H9 (cell line): ENCODE measurements around the gene USP8. TPM values are rescaled to one million over a fixed set of nuclear protein-coding genes. Genes with fewer than 3 reads are reported as not detected.

Source experiments
- DNase-seq: peaks from one replicate; pipeline ENCODE4 v3.0.0-alpha.2; 2017
- H2AFZ ChIP-seq: one replicate; pipeline ENCODE4 v1.6.1; 2013; ENCODE audit warnings: mild to moderate bottlenecking, low read length, control low read depth, moderate library complexity
- H2AK5ac ChIP-seq: 2 replicates; pipeline ENCODE4 v1.6.1; 2013; ENCODE audit warnings: low read length, control low read depth, mixed read lengths; ENCODE audit not compliant: insufficient read length
- H2BK120ac ChIP-seq: one replicate; pipeline ENCODE4 v1.6.1; 2013; ENCODE audit warnings: low read depth, mild to moderate bottlenecking, low read length, control low read depth, inconsistent platforms; ENCODE audit not compliant: poor library complexity, severe bottlenecking
- H2BK12ac ChIP-seq: 2 replicates; pipeline ENCODE4 v1.6.1; 2013; ENCODE audit warnings: low read length, control low read depth, mixed read lengths, low read depth; ENCODE audit not compliant: insufficient read length
- H2BK15ac ChIP-seq: 2 replicates; pipeline ENCODE4 v1.6.1; 2013; ENCODE audit warnings: low read depth, low read length, control low read depth
- H2BK20ac ChIP-seq: one replicate; pipeline ENCODE4 v1.6.1; 2013; ENCODE audit warnings: low read depth, mild to moderate bottlenecking, low read length, control low read depth, inconsistent platforms; ENCODE audit not compliant: poor library complexity, severe bottlenecking
- H2BK5ac ChIP-seq: 2 replicates; pipeline ENCODE4 v1.6.1; 2013; ENCODE audit warnings: low read length, control low read depth, mixed read lengths; ENCODE audit not compliant: insufficient read length
- H3K14ac ChIP-seq: 2 replicates; pipeline ENCODE4 v1.6.1; 2013; ENCODE audit warnings: low read length, control low read depth; ENCODE audit not compliant: insufficient read depth
- H3K18ac ChIP-seq: 2 replicates; pipeline ENCODE4 v1.6.1; 2013; ENCODE audit warnings: low read depth, mild to moderate bottlenecking, mixed read lengths, low read length, control low read depth; ENCODE audit not compliant: insufficient read length
- H3K23ac ChIP-seq: 2 replicates; pipeline ENCODE4 v1.6.1; 2013; ENCODE audit warnings: low read length, control low read depth, mixed read lengths, low read depth; ENCODE audit not compliant: insufficient read length
- H3K23me2 ChIP-seq: 2 replicates; pipeline ENCODE4 v1.6.1; 2013; ENCODE audit warnings: low read depth, mild to moderate bottlenecking, mixed read lengths, low read length, control low read depth; ENCODE audit not compliant: insufficient read length, poor library complexity, severe bottlenecking
- H3K27ac ChIP-seq: 2 replicates; pipeline ENCODE4 v1.5.1; 2013; ENCODE audit warnings: low read length, control low read depth, mixed read lengths, low read depth; ENCODE audit not compliant: insufficient read length
- H3K27me3 ChIP-seq: 2 replicates; pipeline ENCODE4 v1.6.1; 2013; ENCODE audit warnings: low read length, control low read depth, inconsistent platforms; ENCODE audit not compliant: insufficient read depth
- H3K4ac ChIP-seq: 2 replicates; pipeline ENCODE4 v1.6.1; 2013; ENCODE audit warnings: low read depth, mild to moderate bottlenecking, control low read depth, inconsistent platforms, low read length, moderate library complexity
- H3K4me1 ChIP-seq: 2 replicates; pipeline ENCODE4 v1.6.1; 2013; ENCODE audit warnings: low read length, control low read depth, inconsistent platforms; ENCODE audit not compliant: insufficient read depth
- H3K4me2 ChIP-seq: 2 replicates; pipeline ENCODE4 v1.6.1; 2013; ENCODE audit warnings: low read length, control low read depth, mixed read lengths; ENCODE audit not compliant: insufficient read length, insufficient read depth
- H3K56ac ChIP-seq: 2 replicates; pipeline ENCODE4 v1.6.1; 2013; ENCODE audit warnings: low read depth, mild to moderate bottlenecking, mixed read lengths, low read length, control low read depth; ENCODE audit not compliant: insufficient read length
- H3K79me1 ChIP-seq: 2 replicates; pipeline ENCODE4 v1.6.1; 2013; ENCODE audit warnings: low read depth, mild to moderate bottlenecking, moderate library complexity, low read length, control low read depth, inconsistent platforms; ENCODE audit not compliant: insufficient read depth, poor library complexity, severe bottlenecking
- H3K79me2 ChIP-seq: 2 replicates; pipeline ENCODE4 v1.6.1; 2013; ENCODE audit warnings: low read length, control low read depth, inconsistent platforms; ENCODE audit not compliant: insufficient read depth
- H3K9ac ChIP-seq: 2 replicates; pipeline ENCODE4 v1.6.1; 2013; ENCODE audit warnings: low read length, control low read depth, mixed read lengths; ENCODE audit not compliant: insufficient read length; ENCODE audit errors: extremely low read depth
- H3K9me3 ChIP-seq: one replicate; pipeline ENCODE4 v1.6.1; 2013; ENCODE audit warnings: low read depth, low read length, inconsistent platforms; ENCODE audit not compliant: control insufficient read depth
- H3T11ph ChIP-seq: one replicate; pipeline ENCODE4 v1.6.1; 2013; ENCODE audit warnings: mild to moderate bottlenecking, low read length, control low read depth, inconsistent platforms
- H4K20me1 ChIP-seq: one replicate; pipeline ENCODE4 v1.6.1; 2013; ENCODE audit not compliant: control insufficient read depth, insufficient read length, insufficient read depth
- H4K5ac ChIP-seq: 2 replicates; pipeline ENCODE4 v1.6.1; 2013; ENCODE audit warnings: low read depth, mild to moderate bottlenecking, mixed read lengths, low read length, control low read depth; ENCODE audit not compliant: insufficient read length
- H4K8ac ChIP-seq: replicated peaks from 2 replicates; pipeline ENCODE4 v1.6.1; 2013; ENCODE audit warnings: low read length, control low read depth, mixed read lengths, low read depth; ENCODE audit not compliant: insufficient read length
- H4K91ac ChIP-seq: 2 replicates; pipeline ENCODE4 v1.6.1; 2013; ENCODE audit warnings: low read depth, mild to moderate bottlenecking, moderate library complexity, mixed read lengths, low read length, control low read depth; ENCODE audit not compliant: insufficient read length
- H3K27ac Mint-ChIP-seq, 3 experiments: 2 replicates in 2 of 3; 3 replicates in 1 of 3; pipeline ENCODE4 v1.8.0; 2020 to 2021; ENCODE audit warnings: mixed read lengths in 3 of 3, mild to moderate bottlenecking in 1 of 3, moderate library complexity in 1 of 3
- H3K27me3 Mint-ChIP-seq: 2 replicates; pipeline ENCODE4 v1.8.0; 2021; ENCODE audit warnings: low read depth, mild to moderate bottlenecking, moderate library complexity, mixed read lengths
- H3K36me3 Mint-ChIP-seq, 3 experiments: 2 replicates in 2 of 3; 3 replicates in 1 of 3; pipeline ENCODE4 v1.8.0; 2020 to 2021; ENCODE audit warnings: low read depth in 3 of 3, mixed read lengths in 3 of 3; ENCODE audit not compliant: insufficient read depth in 1 of 3
- H3K4me1 Mint-ChIP-seq, 2 experiments: 2 replicates each; pipeline ENCODE4 v1.8.0; 2020; ENCODE audit warnings: mixed read lengths in 2 of 2
- H3K4me3 Mint-ChIP-seq, 2 experiments: 2 replicates in 1 of 2; 3 replicates in 1 of 2; pipeline ENCODE4 v1.8.0; 2020 to 2021; ENCODE audit warnings: mild to moderate bottlenecking in 2 of 2, mixed read lengths in 2 of 2, moderate library complexity in 1 of 2
- H3K9me3 Mint-ChIP-seq, 2 experiments: 2 replicates in 1 of 2; 3 replicates in 1 of 2; pipeline ENCODE4 v1.8.0; 2020; ENCODE audit warnings: mild to moderate bottlenecking in 2 of 2, mixed read lengths in 2 of 2, moderate library complexity in 1 of 2
- CTCF ChIP-seq: fragments of 200-600 bp; sonication (generic); conservative IDR thresholded peaks from 3 replicates; pipeline ENCODE4 v1.8.0; 2021; ENCODE audit warnings: antibody characterized with exemption, mild to moderate bottlenecking
- WGBS: extraction: QIAGEN DNeasy Blood & Tissue Kit; methylation state at CpG from one replicate; pipeline ENCODE4 v1.1.7; 2013; ENCODE audit warnings: missing lambda C conversion rate, low lambda C conversion rate, mixed read lengths; ENCODE audit not compliant: insufficient read length; ENCODE audit errors: extremely low coverage; 5-methylcytosine and 5-hydroxymethylcytosine counted together
- total RNA-seq: library from RNA; stranded (reverse); gene quantifications from 2 replicates; pipeline ENCODE4 v1.2.1, GENCODE V29; 2021

Gene USP8
- total RNA-seq, 1 experiment from 2014 or later: 67.1 TPM

DNA sequence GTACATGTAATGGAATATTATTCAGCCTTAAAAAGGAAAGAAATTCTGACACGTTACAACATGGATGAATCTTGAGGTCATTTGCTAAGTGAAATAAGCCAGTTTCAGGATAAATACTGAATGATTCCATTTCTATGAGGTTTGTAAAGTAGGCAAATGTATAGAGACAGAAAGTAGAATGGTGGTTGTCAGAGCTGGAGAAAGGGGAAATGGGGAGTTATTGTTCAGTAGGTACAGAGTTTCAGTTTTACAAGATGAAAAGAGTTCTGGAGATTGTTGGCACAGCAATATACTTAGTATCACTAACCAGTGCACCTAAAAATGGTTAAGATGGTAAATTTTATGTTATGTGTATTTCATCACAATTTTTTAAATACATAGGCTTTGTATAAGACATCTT is 60.6 kb downstream of the USP8 start:
- Mint-ChIP-seq H3K27ac (no peak overlapping the region), H3K36me3 (peaks cover 20 to 71% (median 40%) of the 10 kb centered on the region in 3 experiments; a peak in 6 of 7 replicates), H3K9me3 (no peaks in the 10 kb centered on the region), H3K27me3 (no peaks in the 10 kb centered on the region), H3K4me1 (no peaks in the 10 kb centered on the region), H3K4me3 (no peak overlapping the region; a peak in 1 of 5 replicates)
- H3T11ph ChIP-seq: no peak overlapping the region
- H3K27me3 ChIP-seq: no peaks in the 10 kb centered on the region
- H2BK15ac ChIP-seq: no peak overlapping the region
- H2BK120ac ChIP-seq: no peak overlapping the region
- H2BK12ac ChIP-seq: no peak overlapping the region
- no peak for DNase-seq
- no peak overlapping the region for H2BK5ac ChIP-seq
- no peak for TF ChIP-seq CTCF
- H3K9me3 ChIP-seq: no peaks in the 10 kb centered on the region
- H2AFZ ChIP-seq: no peak overlapping the region
- WGBS: no CpG with 5 or more reads among the region's 1 CpG
- no peak overlapping the region for H3K14ac ChIP-seq
- H3K79me2 ChIP-seq: no peaks in the 10 kb centered on the region
- no peak overlapping the region for H2BK20ac ChIP-seq
- no peak overlapping the region for H4K8ac ChIP-seq
- H3K18ac ChIP-seq: no peak overlapping the region
- H3K4me1 ChIP-seq: no peaks in the 10 kb centered on the region
- no peak overlapping the region for H3K56ac ChIP-seq
- H3K4ac ChIP-seq: no peak overlapping the region
- H3K27ac ChIP-seq: no peak overlapping the region
- H3K79me1 ChIP-seq: no peaks in the 10 kb centered on the region
- no peak overlapping the region for H3K23ac ChIP-seq
- no peaks in the 10 kb centered on the region for H4K20me1 ChIP-seq
- H2AK5ac ChIP-seq: no peak overlapping the region
- H4K91ac ChIP-seq: no peak overlapping the region
- no peaks in the 10 kb centered on the region for H3K23me2 ChIP-seq
- no peak overlapping the region for H3K4me2 ChIP-seq
- no peak overlapping the region for H3K9ac ChIP-seq
- H4K5ac ChIP-seq: no peak overlapping the region
